ENCODE data around the gene CUX1. TPM values are rescaled to one million over a fixed set of nuclear protein-coding genes. Genes with fewer than 3 reads are reported as not detected.

CUX1 gene
- polyA plus RNA-seq, 4 donors, result 29.2 to 77.5 (median 32.3) TPM

DNA sequence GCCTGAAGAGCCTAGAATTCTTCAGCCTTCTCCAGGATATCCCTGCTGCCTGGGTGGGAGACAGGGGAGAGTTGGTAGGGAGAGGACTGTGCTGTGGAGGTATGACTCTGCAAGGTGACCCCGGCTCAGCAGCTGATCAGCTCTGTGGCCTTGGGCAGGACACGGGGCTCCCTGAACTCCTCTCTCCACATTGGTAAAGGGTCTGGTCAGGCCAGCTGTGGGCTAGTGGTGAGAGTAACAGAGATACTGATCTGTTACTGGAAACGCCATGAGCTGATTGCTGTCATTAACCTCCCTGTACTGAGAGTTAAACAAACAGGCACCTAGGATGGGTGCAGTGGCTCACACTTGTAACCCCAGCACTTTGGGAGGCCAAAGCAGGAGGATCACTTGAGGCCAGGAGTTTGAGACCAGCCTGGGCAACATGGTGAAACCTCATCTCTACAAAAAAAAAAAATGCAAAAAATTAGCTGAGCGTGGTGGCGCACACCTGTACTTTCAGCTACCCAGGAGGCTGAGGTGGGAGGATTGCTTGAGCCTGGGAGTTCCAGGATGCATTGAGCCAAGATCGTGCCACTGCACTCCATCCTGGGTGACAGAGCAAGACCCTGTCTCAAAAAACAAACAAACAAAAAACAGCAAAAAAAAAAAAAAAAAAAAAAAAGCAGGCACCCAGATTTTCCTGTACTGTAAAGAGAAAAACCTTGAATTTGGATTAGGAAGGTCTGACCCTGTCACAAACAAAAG, 151.5 kb downstream of the CUX1 start:
- 72 to 76% (median 73%) methylated on average over 6 of the region's 6 CpGs for WGBS, 3 donors
- H3K27me3 ChIP-seq (ENCODE audit: control insufficient read depth in 3 of 3, insufficient read depth in 3 of 3, low read length in 3 of 3), result no peaks in the 10 kb centered on the region
- peaks cover 0 to 39% (median 0%) of the 10 kb centered on the region in 3 donors for H3K36me3 ChIP-seq (ENCODE audit: control insufficient read depth in 3 of 3, insufficient read depth in 2 of 3, low read depth in 1 of 3, low read length in 3 of 3)
- no peak overlapping the region for H3K27ac ChIP-seq (ENCODE audit: low read depth in 1 of 3, low read length in 2 of 3)
- H3K9me3 ChIP-seq (ENCODE audit: control insufficient read depth in 2 of 2, insufficient read depth in 1 of 2, low read depth in 1 of 2, low read length in 1 of 2), result no peaks in the 10 kb centered on the region
- DNase-seq (no peak), FAIRE-seq (no peak)
- H3K4me3 ChIP-seq (ENCODE audit: low read depth in 1 of 3, low read length in 3 of 3), result no peak overlapping the region
- no peaks in the 10 kb centered on the region for H3K4me1 ChIP-seq (ENCODE audit: control insufficient read depth in 3 of 3, insufficient read depth in 2 of 3, low read depth in 1 of 3, low read length in 2 of 3)

DNA sequence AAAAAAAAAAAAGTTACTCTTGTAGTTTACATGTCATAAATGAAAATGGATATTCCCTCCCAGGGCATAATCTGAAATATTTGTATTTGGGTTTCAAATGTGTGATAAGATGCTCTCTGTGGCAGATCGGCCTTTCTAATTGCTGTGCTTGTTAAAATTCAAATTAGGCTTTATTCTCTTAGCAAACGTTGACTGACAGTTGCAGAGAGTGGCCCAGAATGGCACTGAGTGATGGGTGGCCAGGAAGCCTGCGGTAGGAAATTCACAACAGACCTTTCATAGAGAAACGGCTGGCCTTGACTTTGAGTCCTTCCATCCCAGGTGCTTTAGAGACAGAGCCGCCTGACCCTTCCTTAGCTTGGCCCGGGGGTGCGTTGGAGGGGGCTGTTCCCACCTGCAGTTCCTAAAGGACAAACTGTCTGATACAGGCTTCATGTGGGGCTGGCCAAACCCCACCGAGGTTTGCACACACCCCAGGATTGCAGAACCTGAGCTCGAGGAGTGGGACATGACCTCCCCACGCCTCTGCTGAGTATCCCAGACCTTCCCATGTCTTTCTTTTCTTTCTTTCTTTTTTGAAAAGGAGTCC, 152.7 kb downstream of the CUX1 start:
- 80 to 83% (median 82%) methylated on average over 10 of the region's 10 CpGs for WGBS, 3 donors

DNA sequence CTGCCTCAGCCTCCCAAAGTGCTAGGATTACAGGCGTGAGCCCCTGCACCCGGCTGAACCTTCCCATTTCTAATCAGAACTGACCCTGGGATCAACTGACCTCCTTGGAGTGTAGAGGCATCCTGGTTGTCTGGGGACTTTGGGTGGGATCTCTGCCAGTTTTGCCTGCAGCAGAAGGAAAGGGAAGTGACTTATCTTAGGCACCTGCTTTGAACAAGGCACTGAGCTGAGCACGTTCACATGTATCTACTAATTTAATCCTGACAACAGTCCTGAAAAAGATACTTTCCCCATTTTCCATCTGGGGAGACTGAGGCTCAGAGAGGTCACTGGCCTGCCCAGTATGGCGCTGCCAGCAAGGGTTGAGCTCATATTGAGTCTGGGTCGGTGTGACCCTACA, 153.4 kb downstream of the CUX1 start:
- WGBS, 3 donors, result 90 to 95% (median 92%) methylated on average over 5 of the region's 5 CpGs
- DNase-seq (no peak), FAIRE-seq (no peak)
- Histone ChIP-seq H3K27me3 (ENCODE audit: control insufficient read depth in 3 of 3, insufficient read depth in 3 of 3, low read length in 3 of 3) (no peaks in the 10 kb centered on the region), H3K36me3 (ENCODE audit: control insufficient read depth in 3 of 3, insufficient read depth in 2 of 3, low read depth in 1 of 3, low read length in 3 of 3) (peaks cover 0 to 29% (median 0%) of the 10 kb centered on the region in 3 donors), H3K4me1 (ENCODE audit: control insufficient read depth in 3 of 3, insufficient read depth in 2 of 3, low read depth in 1 of 3, low read length in 2 of 3) (no peaks in the 10 kb centered on the region), H3K9me3 (ENCODE audit: control insufficient read depth in 2 of 2, insufficient read depth in 1 of 2, low read depth in 1 of 2, low read length in 1 of 2) (no peaks in the 10 kb centered on the region), H3K4me3 (ENCODE audit: low read depth in 1 of 3, low read length in 3 of 3) (no peak overlapping the region), H3K27ac (ENCODE audit: low read depth in 1 of 3, low read length in 2 of 3) (no peak overlapping the region)

More for the DNA sequence above, 152.7 kb downstream of the CUX1 start:
- DNase-seq (no peak), FAIRE-seq (no peak)
- Histone ChIP-seq H3K9me3 (ENCODE audit: control insufficient read depth in 2 of 2, insufficient read depth in 1 of 2, low read depth in 1 of 2, low read length in 1 of 2) (no peaks in the 10 kb centered on the region), H3K36me3 (ENCODE audit: control insufficient read depth in 3 of 3, insufficient read depth in 2 of 3, low read depth in 1 of 3, low read length in 3 of 3) (peaks cover 0 to 32% (median 0%) of the 10 kb centered on the region in 3 donors), H3K27ac (ENCODE audit: low read depth in 1 of 3, low read length in 2 of 3) (no peak overlapping the region), H3K4me1 (ENCODE audit: control insufficient read depth in 3 of 3, insufficient read depth in 2 of 3, low read depth in 1 of 3, low read length in 2 of 3) (no peaks in the 10 kb centered on the region), H3K27me3 (ENCODE audit: control insufficient read depth in 3 of 3, insufficient read depth in 3 of 3, low read length in 3 of 3) (no peaks in the 10 kb centered on the region), H3K4me3 (ENCODE audit: low read depth in 1 of 3, low read length in 3 of 3) (no peak overlapping the region)

DNA sequence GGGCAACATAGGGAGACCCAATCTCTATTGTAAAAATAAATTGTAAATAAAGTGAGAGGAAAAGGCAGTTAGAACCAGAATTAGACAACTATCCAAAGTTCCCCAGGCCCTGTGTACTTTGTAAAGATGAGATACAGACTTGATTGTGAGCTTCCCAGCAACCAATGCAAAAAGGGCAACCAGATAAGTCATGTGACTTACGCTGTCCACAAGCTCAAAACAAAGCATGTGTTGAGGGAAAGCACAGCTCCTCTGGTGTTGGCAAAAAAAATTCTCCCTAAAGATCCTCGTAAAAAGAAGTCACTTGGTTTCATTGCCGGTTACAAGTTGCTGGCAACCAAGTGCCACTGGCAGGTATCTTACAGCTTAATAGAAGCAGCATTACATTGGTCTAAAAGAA, 154.0 kb downstream of the CUX1 start:
- DNase-seq (no peak), FAIRE-seq (no peak)
- Histone ChIP-seq H3K27ac (ENCODE audit: low read depth in 1 of 3, low read length in 2 of 3) (no peak overlapping the region), H3K4me3 (ENCODE audit: low read depth in 1 of 3, low read length in 3 of 3) (no peak overlapping the region), H3K36me3 (ENCODE audit: control insufficient read depth in 3 of 3, insufficient read depth in 2 of 3, low read depth in 1 of 3, low read length in 3 of 3) (peaks cover 0 to 27% (median 0%) of the 10 kb centered on the region in 3 donors), H3K9me3 (ENCODE audit: control insufficient read depth in 2 of 2, insufficient read depth in 1 of 2, low read depth in 1 of 2, low read length in 1 of 2) (no peaks in the 10 kb centered on the region), H3K4me1 (ENCODE audit: control insufficient read depth in 3 of 3, insufficient read depth in 2 of 3, low read depth in 1 of 3, low read length in 2 of 3) (no peaks in the 10 kb centered on the region), H3K27me3 (ENCODE audit: control insufficient read depth in 3 of 3, insufficient read depth in 3 of 3, low read length in 3 of 3) (no peaks in the 10 kb centered on the region)
- 95 to 97% (median 97%) methylated on average over 3 of the region's 3 CpGs for WGBS, 3 donors

DNA sequence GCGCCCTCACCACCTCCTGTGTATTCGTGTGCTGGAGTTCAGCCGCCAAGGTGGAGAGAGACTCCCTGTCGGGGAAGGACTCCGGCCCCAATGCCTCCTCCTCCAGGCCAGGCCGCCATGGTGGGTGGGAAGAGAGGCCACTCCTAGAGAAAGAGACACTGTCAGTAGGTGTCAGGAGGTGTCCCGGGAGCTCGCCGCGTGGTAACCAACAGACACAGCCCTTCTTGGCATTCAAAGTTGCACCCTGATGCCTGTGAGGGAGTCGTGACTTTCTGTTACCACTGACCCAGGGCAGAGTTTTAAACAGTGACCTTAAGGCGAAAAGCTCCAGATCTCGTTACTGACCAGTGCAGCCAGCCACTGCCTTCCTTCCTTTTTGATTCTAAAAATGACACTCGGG, 155.2 kb downstream of the CUX1 start:
- H3K27ac ChIP-seq (ENCODE audit: low read depth in 1 of 3, low read length in 2 of 3), result no peak overlapping the region
- H3K9me3 ChIP-seq (ENCODE audit: control insufficient read depth in 2 of 2, insufficient read depth in 1 of 2, low read depth in 1 of 2, low read length in 1 of 2), result no peaks in the 10 kb centered on the region
- FAIRE-seq (no peak), DNase-seq (no peak)
- no peak overlapping the region for H3K4me3 ChIP-seq (ENCODE audit: low read depth in 1 of 3, low read length in 3 of 3)
- WGBS, 3 donors, result 90 to 94% (median 93%) methylated on average over 14 of the region's 14 CpGs
- no peaks in the 10 kb centered on the region for H3K27me3 ChIP-seq (ENCODE audit: control insufficient read depth in 3 of 3, insufficient read depth in 3 of 3, low read length in 3 of 3)
- H3K4me1 ChIP-seq (ENCODE audit: control insufficient read depth in 3 of 3, insufficient read depth in 2 of 3, low read depth in 1 of 3, low read length in 2 of 3), result no peaks in the 10 kb centered on the region
- peaks cover 0 to 25% (median 0%) of the 10 kb centered on the region in 3 donors for H3K36me3 ChIP-seq (ENCODE audit: control insufficient read depth in 3 of 3, insufficient read depth in 2 of 3, low read depth in 1 of 3, low read length in 3 of 3)

DNA sequence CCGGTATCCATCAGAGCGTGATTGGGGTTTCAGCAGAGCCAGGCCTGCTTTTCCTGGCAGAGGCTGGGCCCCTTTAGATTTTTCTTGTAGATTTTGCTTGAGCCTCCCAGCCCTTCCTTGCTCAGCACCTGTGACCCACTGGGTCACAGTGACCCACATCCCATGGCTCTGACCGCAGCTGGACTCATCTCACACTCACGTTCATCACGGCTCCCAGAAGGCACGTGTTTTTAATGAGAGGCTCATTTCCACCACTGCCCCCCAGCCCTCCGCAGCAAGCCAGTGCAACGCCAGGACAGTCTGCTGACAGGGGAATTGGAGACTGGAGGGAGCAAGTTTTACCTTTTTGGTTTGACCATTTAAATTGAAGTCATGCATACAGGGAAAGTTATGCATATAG, 155.7 kb downstream of the CUX1 start:
- Histone ChIP-seq H3K4me1 (ENCODE audit: control insufficient read depth in 3 of 3, insufficient read depth in 2 of 3, low read depth in 1 of 3, low read length in 2 of 3) (no peaks in the 10 kb centered on the region), H3K27me3 (ENCODE audit: control insufficient read depth in 3 of 3, insufficient read depth in 3 of 3, low read length in 3 of 3) (no peaks in the 10 kb centered on the region), H3K9me3 (ENCODE audit: control insufficient read depth in 2 of 2, insufficient read depth in 1 of 2, low read depth in 1 of 2, low read length in 1 of 2) (no peaks in the 10 kb centered on the region), H3K36me3 (ENCODE audit: control insufficient read depth in 3 of 3, insufficient read depth in 2 of 3, low read depth in 1 of 3, low read length in 3 of 3) (peaks cover 0 to 25% (median 0%) of the 10 kb centered on the region in 3 donors), H3K27ac (ENCODE audit: low read depth in 1 of 3, low read length in 2 of 3) (no peak overlapping the region), H3K4me3 (ENCODE audit: low read depth in 1 of 3, low read length in 3 of 3) (no peak overlapping the region)
- FAIRE-seq (no peak), DNase-seq (no peak)
- WGBS, 3 donors, result 84 to 92% (median 91%) methylated on average over 8 of the region's 8 CpGs

DNA sequence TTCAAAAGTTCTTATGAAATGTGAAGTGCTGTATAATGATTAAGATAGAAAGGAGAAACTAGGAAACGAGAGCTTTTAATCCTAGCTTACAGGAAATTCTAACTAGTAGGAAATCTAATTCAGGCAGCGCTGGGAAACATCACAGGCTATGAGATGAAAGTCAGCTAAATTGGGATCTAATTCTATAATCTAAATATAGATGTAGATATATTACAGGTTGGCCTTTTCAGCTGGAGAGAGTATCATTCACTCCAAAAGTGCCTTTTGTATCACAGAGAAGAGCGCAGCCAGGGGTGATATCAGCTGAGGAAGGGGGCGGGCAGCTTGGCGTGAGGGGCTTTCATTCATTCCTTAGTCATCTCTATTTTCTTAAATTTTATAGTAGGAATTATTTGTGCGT, 157.0 kb downstream of the CUX1 start:
- DNase-seq (no peak), FAIRE-seq (no peak)
- H3K27me3 ChIP-seq (ENCODE audit: control insufficient read depth in 3 of 3, insufficient read depth in 3 of 3, low read length in 3 of 3), result no peaks in the 10 kb centered on the region
- H3K36me3 ChIP-seq (ENCODE audit: control insufficient read depth in 3 of 3, insufficient read depth in 2 of 3, low read depth in 1 of 3, low read length in 3 of 3), result peaks cover 0 to 34% (median 0%) of the 10 kb centered on the region in 3 donors
- H3K27ac ChIP-seq (ENCODE audit: low read depth in 1 of 3, low read length in 2 of 3), result no peak overlapping the region
- no peaks in the 10 kb centered on the region for H3K4me1 ChIP-seq (ENCODE audit: control insufficient read depth in 3 of 3, insufficient read depth in 2 of 3, low read depth in 1 of 3, low read length in 2 of 3)
- no peak overlapping the region for H3K4me3 ChIP-seq (ENCODE audit: low read depth in 1 of 3, low read length in 3 of 3)
- 91 to 97% (median 93%) methylated on average over 6 of the region's 6 CpGs for WGBS, 3 donors
- H3K9me3 ChIP-seq (ENCODE audit: control insufficient read depth in 2 of 2, insufficient read depth in 1 of 2, low read depth in 1 of 2, low read length in 1 of 2), result no peaks in the 10 kb centered on the region

DNA sequence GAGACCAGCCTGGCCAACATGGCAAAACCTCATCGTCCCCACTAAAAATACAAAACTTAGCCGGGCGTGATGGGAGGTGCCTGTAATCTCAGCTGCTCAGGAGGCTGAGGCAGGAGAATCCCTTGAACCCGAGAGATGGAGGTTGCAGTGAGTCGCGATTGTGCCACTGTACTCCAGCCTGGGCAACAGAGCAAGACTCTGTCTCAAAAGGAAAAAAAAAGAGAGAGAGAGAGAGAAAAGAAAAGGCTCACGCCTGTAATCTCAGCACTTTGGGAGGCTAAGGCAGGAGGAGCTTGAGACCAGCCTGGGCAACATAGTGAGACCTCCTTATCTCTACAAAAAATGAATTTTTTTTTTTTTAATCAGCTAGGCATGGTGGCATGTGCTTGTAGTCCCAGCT, 157.6 kb downstream of the CUX1 start:
- Histone ChIP-seq H3K9me3 (ENCODE audit: control insufficient read depth in 2 of 2, insufficient read depth in 1 of 2, low read depth in 1 of 2, low read length in 1 of 2) (no peaks in the 10 kb centered on the region), H3K4me3 (ENCODE audit: low read depth in 1 of 3, low read length in 3 of 3) (no peak overlapping the region), H3K4me1 (ENCODE audit: control insufficient read depth in 3 of 3, insufficient read depth in 2 of 3, low read depth in 1 of 3, low read length in 2 of 3) (no peaks in the 10 kb centered on the region), H3K27me3 (ENCODE audit: control insufficient read depth in 3 of 3, insufficient read depth in 3 of 3, low read length in 3 of 3) (no peaks in the 10 kb centered on the region), H3K36me3 (ENCODE audit: control insufficient read depth in 3 of 3, insufficient read depth in 2 of 3, low read depth in 1 of 3, low read length in 3 of 3) (peaks cover 0 to 39% (median 0%) of the 10 kb centered on the region in 3 donors), H3K27ac (ENCODE audit: low read depth in 1 of 3, low read length in 2 of 3) (no peak overlapping the region)
- FAIRE-seq (no peak), DNase-seq (no peak)
- 93 to 95% (median 95%) methylated on average over 7 of the region's 7 CpGs for WGBS, 3 donors

All from small intestine (tissue), 7 donors.